A673 (cell line): ENCODE results near the gene TAF11L5. TPM values are rescaled to one million over a fixed set of nuclear protein-coding genes. Genes with fewer than 3 reads are reported as not detected.
A peak's percentile ranks its signal among the peaks of the same experiment; 100 is the strongest.
"Not testable (repeated sequence)": the region's sequence is repeated elsewhere in the genome, so short reads cannot be mapped to it uniquely, and the experiment has no call there.

Experiments
- BruUV-seq: library from RNA; stranded (reverse); fragments of 400-500 nt; replicated peaks from 2 replicates; lab custom pipeline; 2021; lab: Mats Ljungman, UMichigan
- CTCF ChIA-PET: fragments of 300-600 bp; sonication (Branson Sonifier 250); formaldehyde crosslinking; loops from one replicate; lab custom pipeline; 2022; ENCODE audit warnings: antibody characterized with exemption; lab: Charles Lee
- POLR2A ChIA-PET: fragments of 300-600 bp; sonication (Branson Sonifier 250); formaldehyde crosslinking; loops from one replicate; lab custom pipeline; 2022; ENCODE audit warnings: antibody characterized with exemption; ENCODE audit not compliant: low non-redundant PET; lab: Charles Lee
- DNase-seq: peaks from one replicate; pipeline ENCODE4 v3.0.0-alpha.2; 2015; ENCODE audit warnings: low spot score
- H3K27ac ChIP-seq: fragments of 200-600 bp; sonication (generic); 2 replicates; pipeline ENCODE4 v1.5.1; 2016; ENCODE audit warnings: mixed run types, low read depth, mild to moderate bottlenecking, mixed read lengths, antibody characterized with exemption, low read length; ENCODE audit not compliant: poor library complexity, severe bottlenecking
- H3K27me3 ChIP-seq: fragments of 200-600 bp; sonication (generic); replicated peaks from 2 replicates; pipeline ENCODE4 v1.6.1; 2017; ENCODE audit warnings: mixed run types, low read depth, mild to moderate bottlenecking, mixed read lengths, antibody characterized with exemption, low read length; ENCODE audit not compliant: insufficient read depth, poor library complexity
- H3K36me3 ChIP-seq: fragments of 200-600 bp; sonication (generic); 2 replicates; pipeline ENCODE4 v1.6.1; 2016; ENCODE audit warnings: mixed run types, mild to moderate bottlenecking, mixed read lengths, antibody characterized with exemption, low read length; ENCODE audit not compliant: insufficient read depth, poor library complexity, severe bottlenecking
- H3K4me1 ChIP-seq: fragments of 200-600 bp; sonication (generic); 2 replicates; pipeline ENCODE4 v1.6.1; 2017; ENCODE audit warnings: mixed run types, mild to moderate bottlenecking, mixed read lengths, antibody characterized with exemption, low read length; ENCODE audit not compliant: insufficient read depth, poor library complexity, severe bottlenecking
- H3K4me3 ChIP-seq: fragments of 200-600 bp; sonication (generic); 2 replicates; pipeline ENCODE4 v1.5.1; 2016; ENCODE audit warnings: low read depth, mixed run types, mild to moderate bottlenecking, mixed read lengths, low read length; ENCODE audit not compliant: poor library complexity, severe bottlenecking
- H3K9me3 ChIP-seq: fragments of 200-600 bp; sonication (generic); 2 replicates; pipeline ENCODE4 v1.6.1; 2016; ENCODE audit warnings: mixed run types, low read depth, mild to moderate bottlenecking, mixed read lengths, antibody characterized with exemption, low read length; ENCODE audit not compliant: poor library complexity, severe bottlenecking
- intact Hi-C: fragments of 100-400 bp; cut with micrococcal nuclease; formaldehyde crosslinking; loops from one replicate; pipeline ENCODE4 v1.10.0; 2022; ENCODE audit not compliant: unreplicated experiment
- total RNA-seq: library from RNA; stranded (reverse); gene quantifications from 2 replicates; pipeline ENCODE4 v1.2.3, GENCODE V29; 2021

TAF11L5 gene
- total RNA-seq, 1 experiment from 2014 or later, result 1.7 TPM

DNA sequence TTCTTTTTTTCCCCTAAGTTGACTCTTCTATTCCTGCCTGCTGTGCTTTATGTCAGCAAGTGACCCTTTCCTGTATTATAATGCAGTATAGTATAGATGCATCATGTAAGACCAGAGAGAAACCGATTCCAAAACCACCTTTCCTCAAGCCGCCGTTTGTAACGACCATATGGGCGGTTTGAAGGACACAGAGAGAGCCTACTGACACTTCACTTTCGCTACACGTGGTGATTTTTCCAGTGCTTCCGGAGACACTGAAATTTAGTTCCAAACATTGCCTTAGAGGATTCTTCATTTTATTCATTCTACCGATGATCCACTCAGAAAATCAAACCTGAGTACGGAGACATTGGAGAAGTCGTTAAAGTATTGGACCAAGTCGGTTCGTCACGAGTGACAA lies 5.5 kb upstream of the TAF11L5 start:
- H3K9me3 ChIP-seq, BruUV-seq, POLR2A ChIA-PET, CTCF ChIA-PET, H3K27ac ChIP-seq, H3K27me3 ChIP-seq, DNase-seq, intact Hi-C loops, H3K4me3 ChIP-seq, H3K4me1 ChIP-seq, H3K36me3 ChIP-seq: not testable (repeated sequence)

GRCh38 chr5:17521501-17521900 lies 3.5 kb upstream of the TAF11L5 start, which contains the start of gene TAF11L4:
Gene TAF11L4, plus strand, starts transcription at chr5:17521801.
- DNase-seq, H3K9me3 ChIP-seq, BruUV-seq, H3K27ac ChIP-seq, CTCF ChIA-PET, H3K4me3 ChIP-seq, POLR2A ChIA-PET, intact Hi-C loops, H3K4me1 ChIP-seq, H3K36me3 ChIP-seq, H3K27me3 ChIP-seq: not testable (repeated sequence)

DNA sequence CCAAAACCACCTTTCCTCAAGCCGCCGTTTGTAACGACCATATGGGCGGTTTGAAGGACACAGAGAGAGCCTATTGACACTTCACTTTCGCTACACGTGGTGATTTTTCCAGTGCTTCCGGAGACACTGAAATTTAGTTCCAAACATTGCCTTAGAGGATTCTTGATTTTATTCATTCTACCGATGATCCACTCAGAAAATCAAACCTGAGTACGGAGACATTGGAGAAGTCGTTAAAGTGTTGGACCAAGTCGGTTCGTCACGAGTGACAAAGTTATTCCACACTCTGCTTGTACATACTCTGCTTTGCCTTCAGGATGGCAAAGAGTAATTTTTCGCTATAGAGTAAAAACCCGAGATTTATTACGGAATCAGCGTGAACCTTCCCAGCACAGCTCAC lies 1.5 kb downstream of the TAF11L5 start:
- not testable (repeated sequence) for BruUV-seq

DNA sequence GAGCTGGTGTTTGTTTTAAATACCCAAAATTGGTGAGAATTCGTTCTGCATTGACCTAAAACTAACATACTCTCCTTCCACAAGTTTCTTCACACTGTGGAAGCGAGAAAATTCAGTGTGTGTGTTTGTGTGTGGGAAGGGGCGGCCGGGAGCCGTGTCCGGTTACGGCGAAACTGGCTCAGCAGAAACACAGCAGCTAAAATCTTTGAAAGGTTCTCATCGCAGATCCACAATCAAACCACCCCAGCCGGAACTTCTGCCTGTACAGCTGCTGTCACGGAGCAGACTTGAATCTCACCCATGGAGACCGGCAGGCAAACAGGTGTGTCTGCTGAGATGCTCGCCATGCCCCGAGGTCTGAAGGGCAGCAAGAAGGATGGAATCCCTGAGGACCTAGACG lies 3.3 kb downstream of the TAF11L5 start, which contains the start of gene TAF11L6:
TSS of gene TAF11L6 (plus strand) at position 301 of the 400 bp plus-strand sequence.
- H3K9me3 ChIP-seq, H3K27me3 ChIP-seq, POLR2A ChIA-PET, H3K4me3 ChIP-seq, H3K36me3 ChIP-seq, DNase-seq, H3K4me1 ChIP-seq, CTCF ChIA-PET, H3K27ac ChIP-seq, intact Hi-C loops, BruUV-seq: not testable (repeated sequence)

More for the DNA sequence above, 1.5 kb downstream of the TAF11L5 start:
- H3K27me3 ChIP-seq, H3K9me3 ChIP-seq, H3K27ac ChIP-seq, CTCF ChIA-PET, H3K4me1 ChIP-seq, intact Hi-C loops, POLR2A ChIA-PET, H3K36me3 ChIP-seq, H3K4me3 ChIP-seq: not testable (repeated sequence)
- peak; percentile 15 for DNase-seq

Other genes with a start within 250 kb of the TAF11L5 start
- not detected in 2 replicates for gene TAF11L2, start 27.0 kb upstream of the TAF11L5 start, total RNA-seq
- gene TAF11L3, start 6.9 kb upstream of the TAF11L5 start, total RNA-seq, result not detected in 2 replicates
- gene TAF11L4, start 3.4 kb upstream of the TAF11L5 start, total RNA-seq, result not detected in 2 replicates
- not detected in 2 replicates for gene TAF11L6, start 3.4 kb downstream of the TAF11L5 start, total RNA-seq
- not detected in 2 replicates for gene TAF11L7, start 60.5 kb downstream of the TAF11L5 start, total RNA-seq
- gene TAF11L8, start 65.7 kb downstream of the TAF11L5 start, total RNA-seq, result not detected in 2 replicates
- not detected in 2 replicates for gene TAF11L9, start 69.2 kb downstream of the TAF11L5 start, total RNA-seq
- 1.4 and 1.7 TPM in 2 replicates for gene TAF11L10, start 72.6 kb downstream of the TAF11L5 start, total RNA-seq
- gene TAF11L11, start 78.9 kb downstream of the TAF11L5 start, total RNA-seq, result 0.64 and 0.85 TPM in 2 replicates
- gene TAF11L12, start 85.2 kb downstream of the TAF11L5 start, total RNA-seq, result not detected in 2 replicates
- not detected in 2 replicates for gene TAF11L13, start 106.9 kb downstream of the TAF11L5 start, total RNA-seq
- not detected in 2 replicates for gene TAF11L14, start 109.2 kb downstream of the TAF11L5 start, total RNA-seq